ENCODE results near the gene ZNF77. TPM values are rescaled to one million over a fixed set of nuclear protein-coding genes. Genes with fewer than 3 reads are reported as not detected.
"Not testable (repeated sequence)": the region's sequence is repeated elsewhere in the genome, so short reads cannot be mapped to it uniquely, and the experiment has no call there.

Gene ZNF77
- total RNA-seq, 4 donors from 2014 or later, result 2.4 to 17.9 (median 9.1) TPM

- H3K4me1 ChIP-seq, result peaks cover 20 to 25% of the 10 kb centered on the region in 2 donors
Observed at GRCh38 chr19:2970201-2970835, 25.5 kb upstream of the ZNF77 start.

DNA sequence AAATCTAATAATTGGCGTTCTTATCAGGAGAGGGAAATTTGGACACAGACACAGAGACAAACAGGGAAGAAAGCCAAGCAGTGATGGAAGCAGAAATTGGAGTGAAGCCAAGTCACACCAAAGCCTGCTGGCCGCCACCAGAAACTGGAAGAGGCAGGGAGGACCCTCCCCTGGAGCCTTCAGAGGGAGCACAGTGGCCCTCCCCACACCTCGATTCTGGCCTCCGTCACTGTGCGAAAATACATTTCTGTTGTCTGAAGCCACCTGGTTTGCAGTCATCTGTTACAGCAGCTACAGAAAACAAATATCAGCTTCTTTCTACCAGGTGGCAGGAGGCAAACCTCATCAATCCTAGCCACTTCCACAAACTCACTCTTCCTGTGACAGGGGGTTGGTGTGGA is 24.3 kb upstream of the ZNF77 start:
- peak; percentile 77 to 79 for DNase-seq

More at GRCh38 chr19:2970201-2970835, 25.5 kb upstream of the ZNF77 start:
- Histone ChIP-seq H3K4me3 (no peak overlapping the region), H3K36me3 (no peaks in the 10 kb centered on the region), H3K27me3 (no peaks in the 10 kb centered on the region), H3K9me3 (no peaks in the 10 kb centered on the region), H3K27ac (peak overlapping the region; percentile 85 to 92)
- TF ChIP-seq CTCF (IDR thresholded peaks at IDR 0.05), result no peak
- intact Hi-C loops (cut with DNase I; ENCODE audit: low total_unique reads), result no loop called here
- peak; percentile 52 to 68 for DNase-seq

DNA sequence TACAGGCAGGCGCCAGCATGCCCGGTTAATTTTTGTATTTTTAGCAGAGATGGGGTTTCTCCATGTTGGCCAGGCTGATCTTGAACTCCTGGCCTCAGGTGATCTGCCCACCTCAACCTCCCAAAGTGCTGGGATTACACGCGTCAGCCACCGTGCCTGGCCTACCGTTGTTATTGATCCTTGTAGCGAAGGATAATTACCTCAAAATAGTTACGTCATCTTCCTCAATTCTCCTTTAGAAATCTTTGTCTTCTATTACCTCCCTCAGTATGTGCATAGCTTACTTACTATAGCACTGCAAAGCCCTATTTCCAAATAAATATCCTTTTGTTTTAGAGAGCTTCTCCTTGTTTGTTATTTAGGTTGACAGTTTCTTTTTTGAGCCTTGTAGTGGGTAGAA is 23.2 kb upstream of the ZNF77 start:
- no peak for DNase-seq
- Histone ChIP-seq H3K27me3 (no peaks in the 10 kb centered on the region), H3K4me3 (no peak overlapping the region), H3K27ac (peak overlapping the region; percentile 85 to 92), H3K9me3 (no peaks in the 10 kb centered on the region), H3K4me1 (peaks cover 15 to 17% of the 10 kb centered on the region in 2 donors), H3K36me3 (no peaks in the 10 kb centered on the region)
- TF ChIP-seq CTCF (IDR thresholded peaks at IDR 0.05) (no peak), POLR2A (IDR thresholded peaks at IDR 0.05) (no peak)
- intact Hi-C loops (cut with DNase I; ENCODE audit: low total_unique reads), result no loop called here

More for the DNA sequence above, 24.3 kb upstream of the ZNF77 start:
- intact Hi-C loops (cut with DNase I; ENCODE audit: low total_unique reads), result no loop called here
- no peaks in the 10 kb centered on the region for H3K36me3 ChIP-seq
- no peaks in the 10 kb centered on the region for H3K27me3 ChIP-seq
- no peak overlapping the region for H3K4me3 ChIP-seq
- TF ChIP-seq POLR2A (IDR thresholded peaks at IDR 0.05) (no peak), CTCF (IDR thresholded peaks at IDR 0.05) (no peak)
- peak overlapping the region; percentile 85 to 92 for H3K27ac ChIP-seq
- H3K9me3 ChIP-seq, result no peaks in the 10 kb centered on the region
- H3K4me1 ChIP-seq, result peaks cover 20 to 22% of the 10 kb centered on the region in 2 donors

- no peak for DNase-seq
- no peak overlapping the region for H3K27ac ChIP-seq
- H3K9me3 ChIP-seq, result no peaks in the 10 kb centered on the region
- H3K36me3 ChIP-seq, result no peaks in the 10 kb centered on the region
- intact Hi-C loops (cut with DNase I; ENCODE audit: low total_unique reads), result no loop called here
- no peak overlapping the region for H3K4me3 ChIP-seq
- no peak for TF ChIP-seq POLR2A (IDR thresholded peaks at IDR 0.05)
- no peak for TF ChIP-seq CTCF (IDR thresholded peaks at IDR 0.05)
- no peaks in the 10 kb centered on the region for H3K27me3 ChIP-seq
- H3K4me1 ChIP-seq, result peaks cover 5 to 13% of the 10 kb centered on the region in 2 donors
Observed at GRCh38 chr19:2964874-2965273, 20.1 kb upstream of the ZNF77 start.

DNA sequence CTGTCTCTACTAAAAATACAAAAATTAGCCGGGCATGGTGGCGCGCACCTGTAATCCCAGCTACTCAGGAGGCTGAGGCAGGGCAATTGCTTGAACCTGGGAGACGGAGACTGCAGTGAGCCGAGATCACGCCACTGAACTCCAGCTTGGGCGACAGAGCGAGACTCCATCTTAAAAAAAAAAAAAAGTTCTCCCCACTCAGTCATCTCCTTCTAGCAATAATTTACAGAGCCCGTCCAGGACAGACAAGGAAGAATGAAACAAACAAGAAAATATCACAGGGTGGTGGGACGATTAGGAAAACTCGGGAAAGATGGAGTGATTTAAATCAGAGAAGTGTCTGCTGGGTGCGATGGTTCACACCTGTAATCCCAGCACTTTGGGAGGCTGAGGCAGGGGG is 18.9 kb upstream of the ZNF77 start:
- intact Hi-C loops (cut with DNase I; ENCODE audit: low total_unique reads), result not testable (repeated sequence)

More for the DNA sequence above, 18.9 kb upstream of the ZNF77 start:
- DNase-seq, H3K27ac ChIP-seq, H3K4me1 ChIP-seq, H3K4me3 ChIP-seq, H3K9me3 ChIP-seq, H3K27me3 ChIP-seq, H3K36me3 ChIP-seq: not testable (repeated sequence)
